Inflammatory macrophage (primary cell): Measurements from ENCODE around the gene KCTD13.
A peak's percentile ranks its signal among the peaks of the same experiment; 100 is the strongest.
"Not testable (repeated sequence)": the region's sequence is repeated elsewhere in the genome, so short reads cannot be mapped to it uniquely, and the experiment has no call there.

Source experiments
- DNase-seq, 2 donors: peaks; one replicate each; pipeline ENCODE4 v3.0.0-alpha.2; 2020 to 2022

The KCTD13 gene

GRCh38 chr16:29877266-29877961 is 48.6 kb downstream of the KCTD13 start:
- peak; percentile 77 to 79 for DNase-seq

GRCh38 chr16:29876594-29877249 is 49.3 kb downstream of the KCTD13 start:
- no peak for DNase-seq

GRCh38 chr16:29876217-29876593 is 49.8 kb downstream of the KCTD13 start:
- no peak for DNase-seq

- DNase-seq: no peak
Measured at GRCh38 chr16:29875206-29875605, 50.8 kb downstream of the KCTD13 start.

GRCh38 chr16:29873319-29873718 is 52.7 kb downstream of the KCTD13 start:
- no peak for DNase-seq

- no peak for DNase-seq
Measured at GRCh38 chr16:29871822-29872546, 54.0 kb downstream of the KCTD13 start.

- not testable (repeated sequence) for DNase-seq
Measured at GRCh38 chr16:29869067-29869466, 57.0 kb downstream of the KCTD13 start.

GRCh38 chr16:29868396-29869009 is 57.5 kb downstream of the KCTD13 start:
- DNase-seq: no peak

GRCh38 chr16:29864205-29864604 is 61.8 kb downstream of the KCTD13 start:
- DNase-seq: no peak

GRCh38 chr16:29863669-29863984 is 62.4 kb downstream of the KCTD13 start:
- DNase-seq: no peak

GRCh38 chr16:29862884-29863668 is 63.0 kb downstream of the KCTD13 start, which contains the start of gene CDIPT:
Gene CDIPT (minus strand): TSS chr16:29863226. CDS start chr16:29862857, 369 bp downstream.
- DNase-seq: peak; percentile 98

GRCh38 chr16:29862383-29862883 is 63.6 kb downstream of the KCTD13 start:
- DNase-seq: peak in 1 of 2 donors; percentile 21

- no peak for DNase-seq
Measured at GRCh38 chr16:29860218-29860617, 65.8 kb downstream of the KCTD13 start.

- DNase-seq: no peak
Measured at GRCh38 chr16:29858974-29859373, 67.1 kb downstream of the KCTD13 start.

GRCh38 chr16:29858149-29858849 is 67.7 kb downstream of the KCTD13 start:
- peak; percentile 66 to 83 for DNase-seq

- no peak for DNase-seq
Measured at GRCh38 chr16:29857133-29857760, 68.8 kb downstream of the KCTD13 start.
